Esophagus (tissue), 2 donors: Measurements from ENCODE around the gene KRIT1. TPM values are rescaled to one million over a fixed set of nuclear protein-coding genes. Genes with fewer than 3 reads are reported as not detected.

ENCODE experiments used
- H3K27ac ChIP-seq, 2 donors: one replicate each; pipeline ENCODE4 v1.5.1; 2013; ENCODE audit warnings: low read depth in 2 of 2, mild to moderate bottlenecking in 2 of 2, inconsistent platforms in 1 of 2, low read length in 1 of 2, moderate library complexity in 1 of 2
- H3K27me3 ChIP-seq, 2 donors: one replicate each; pipeline ENCODE4 v1.6.1; 2013; ENCODE audit warnings: low read length in 2 of 2, control low read depth in 1 of 2, mild to moderate bottlenecking in 1 of 2; ENCODE audit not compliant: insufficient read depth in 2 of 2, control insufficient read depth in 1 of 2
- H3K36me3 ChIP-seq, 2 donors: one replicate each; pipeline ENCODE4 v1.6.1; 2013; ENCODE audit warnings: low read length in 1 of 2; ENCODE audit not compliant: control insufficient read depth in 2 of 2, insufficient read depth in 2 of 2
- H3K4me1 ChIP-seq, 2 donors: one replicate each; pipeline ENCODE4 v1.6.1; 2013; ENCODE audit warnings: low read length in 1 of 2; ENCODE audit not compliant: control insufficient read depth in 2 of 2, insufficient read depth in 2 of 2
- H3K4me3 ChIP-seq, 2 donors: one replicate each; pipeline ENCODE4 v1.5.1; 2013; ENCODE audit warnings: low read length in 2 of 2, mild to moderate bottlenecking in 2 of 2, low read depth in 1 of 2, moderate library complexity in 1 of 2
- H3K9me3 ChIP-seq, 2 donors: one replicate each; pipeline ENCODE4 v1.6.1; 2013; ENCODE audit warnings: mild to moderate bottlenecking in 2 of 2, low read depth in 1 of 2, low read length in 1 of 2, moderate library complexity in 1 of 2; ENCODE audit not compliant: control insufficient read depth in 2 of 2, insufficient read depth in 1 of 2
- WGBS, 2 donors: extraction: QIAGEN DNeasy Blood & Tissue Kit; methylation state at CpG; one replicate each; pipeline ENCODE4 v1.1.7; 2013; 5-methylcytosine and 5-hydroxymethylcytosine counted together
- polyA plus RNA-seq, 2 donors: library from polyadenylated mRNA; stranded (reverse); fragments of 200-250 nt; gene quantifications; one replicate each; pipeline ENCODE4 v1.2.3, GENCODE V29; 2013
- donor health status: healthy with polysubstance abuse.
- donor health status: Bipolar disorder and iron deficiency.

The KRIT1 gene
- polyA plus RNA-seq, 2 donors, result 13.7 to 15.3 TPM

GRCh38 chr7:92253251-92253650 is 7.5 kb upstream of the KRIT1 start:
- H3K9me3 ChIP-seq, result no peaks in the 10 kb centered on the region
- WGBS, 2 donors, result 91 to 94% methylated on average over 1 of the region's 1 CpG
- H3K27me3 ChIP-seq, result no peaks in the 10 kb centered on the region
- H3K27ac ChIP-seq, result no peak overlapping the region
- H3K4me3 ChIP-seq, result no peak overlapping the region
- H3K36me3 ChIP-seq, result peaks cover 0 to 2% of the 10 kb centered on the region in 2 donors
- H3K4me1 ChIP-seq, result no peaks in the 10 kb centered on the region

- H3K27ac ChIP-seq, result no peak overlapping the region
- no peaks in the 10 kb centered on the region for H3K9me3 ChIP-seq
- H3K4me3 ChIP-seq, result no peak overlapping the region
- peaks cover 0 to 2% of the 10 kb centered on the region in 2 donors for H3K36me3 ChIP-seq
- no peaks in the 10 kb centered on the region for H3K4me1 ChIP-seq
- 79 to 89% methylated on average over 1 of the region's 1 CpG for WGBS, 2 donors
- H3K27me3 ChIP-seq, result no peaks in the 10 kb centered on the region
Observed at GRCh38 chr7:92251181-92251580, 5.5 kb upstream of the KRIT1 start.

GRCh38 chr7:92250603-92251002 is 4.9 kb upstream of the KRIT1 start:
- Histone ChIP-seq H3K4me1 (no peaks in the 10 kb centered on the region), H3K36me3 (peaks cover 0 to 2% of the 10 kb centered on the region in 2 donors), H3K9me3 (no peaks in the 10 kb centered on the region), H3K27ac (no peak overlapping the region), H3K4me3 (no peak overlapping the region), H3K27me3 (no peaks in the 10 kb centered on the region)

- Histone ChIP-seq H3K36me3 (no peaks in the 10 kb centered on the region), H3K27me3 (no peaks in the 10 kb centered on the region), H3K4me1 (no peaks in the 10 kb centered on the region), H3K4me3 (peak overlapping the region; percentile 79 to 81), H3K27ac (peak overlapping the region; percentile 93 to 97), H3K9me3 (no peaks in the 10 kb centered on the region)
- WGBS, 2 donors, result 0% methylated on average over 34 to 35 of the region's 35 CpGs
Observed at GRCh38 chr7:92246360-92247101, 817 bp upstream of the KRIT1 start.

- Histone ChIP-seq H3K27ac (peak overlapping the region; percentile 93 to 97), H3K4me1 (no peaks in the 10 kb centered on the region), H3K27me3 (no peaks in the 10 kb centered on the region), H3K4me3 (peak overlapping the region; percentile 79 to 81), H3K9me3 (no peaks in the 10 kb centered on the region), H3K36me3 (no peaks in the 10 kb centered on the region)
- WGBS, 2 donors, result 1% methylated on average over 11 of the region's 11 CpGs
Observed at GRCh38 chr7:92244808-92245486, 767 bp downstream of the KRIT1 start.

- no peaks in the 10 kb centered on the region for H3K27me3 ChIP-seq
- WGBS, 2 donors, result 91 to 98% methylated on average over 6 of the region's 6 CpGs
- H3K9me3 ChIP-seq, result no peaks in the 10 kb centered on the region
- H3K4me1 ChIP-seq, result no peaks in the 10 kb centered on the region
- no peak overlapping the region for H3K27ac ChIP-seq
- no peak overlapping the region for H3K4me3 ChIP-seq
- H3K36me3 ChIP-seq, result no peaks in the 10 kb centered on the region
Observed at GRCh38 chr7:92242972-92243371, 2.7 kb downstream of the KRIT1 start.

- no peak overlapping the region for H3K27ac ChIP-seq
- H3K4me3 ChIP-seq, result no peak overlapping the region
- no peaks in the 10 kb centered on the region for H3K27me3 ChIP-seq
- H3K4me1 ChIP-seq, result no peaks in the 10 kb centered on the region
- H3K36me3 ChIP-seq, result peaks cover 0 to 3% of the 10 kb centered on the region in 2 donors
- H3K9me3 ChIP-seq, result no peaks in the 10 kb centered on the region
- WGBS, 2 donors, result 79 to 85% methylated on average over 2 of the region's 2 CpGs
Observed at GRCh38 chr7:92230547-92230946, 15.2 kb downstream of the KRIT1 start.

- no peak overlapping the region for H3K27ac ChIP-seq
- no peaks in the 10 kb centered on the region for H3K9me3 ChIP-seq
- H3K27me3 ChIP-seq, result no peaks in the 10 kb centered on the region
- no peaks in the 10 kb centered on the region for H3K4me1 ChIP-seq
- no peak overlapping the region for H3K4me3 ChIP-seq
- 96 to 100% methylated on average over 2 of the region's 2 CpGs for WGBS, 2 donors
- peaks cover 0 to 6% of the 10 kb centered on the region in 2 donors for H3K36me3 ChIP-seq
Observed at GRCh38 chr7:92228742-92229141, 17.0 kb downstream of the KRIT1 start.

GRCh38 chr7:92228100-92228499 is 17.6 kb downstream of the KRIT1 start:
- H3K9me3 ChIP-seq, result no peaks in the 10 kb centered on the region
- WGBS, 2 donors, result 98 to 99% methylated on average over 2 of the region's 2 CpGs
- no peaks in the 10 kb centered on the region for H3K27me3 ChIP-seq
- H3K4me1 ChIP-seq, result no peaks in the 10 kb centered on the region
- peaks cover 0 to 6% of the 10 kb centered on the region in 2 donors for H3K36me3 ChIP-seq
- H3K4me3 ChIP-seq, result no peak overlapping the region
- H3K27ac ChIP-seq, result no peak overlapping the region

- Histone ChIP-seq H3K9me3 (no peaks in the 10 kb centered on the region), H3K27me3 (no peaks in the 10 kb centered on the region), H3K4me1 (no peaks in the 10 kb centered on the region), H3K4me3 (no peak overlapping the region), H3K27ac (no peak overlapping the region), H3K36me3 (peaks cover 0 to 6% of the 10 kb centered on the region in 2 donors)
- 89 to 92% methylated on average over 4 of the region's 4 CpGs for WGBS, 2 donors
Observed at GRCh38 chr7:92226981-92227380, 18.7 kb downstream of the KRIT1 start.
